Activated CD4-positive, CD25-positive, alpha-beta regulatory T cell treated with anti-CD3 and anti-CD28 coated beads, Interleukin-2, amount 50 U/mL, for 24 hours (primary cell): Measurements from ENCODE around the gene PTGIR.
"Not testable (repeated sequence)": the region's sequence is repeated elsewhere in the genome, so short reads cannot be mapped to it uniquely, and the experiment has no call there.

Experiments used
- ATAC-seq, 2 donors: fragments of 150-1000 bp; cut with Tn5 transposase; one replicate each; pipeline ENCODE4 v1.10.0; 2021; ENCODE audit warnings: mild to moderate bottlenecking in 1 of 2, moderate library complexity in 1 of 2

PTGIR gene

GRCh38 chr19:46639358-46640182 is 14.7 kb upstream of the PTGIR start:
- ATAC-seq = no peak

- ATAC-seq = peak; percentile 1
These were observed 12.3 kb upstream of the PTGIR start for GRCh38 chr19:46637224-46637623.

- no peak for ATAC-seq
These were observed 11.3 kb upstream of the PTGIR start, which contains the start of gene GNG8 for GRCh38 chr19:46635920-46636761. GNG8 (minus strand) TSS chr19:46636202; CDS start chr19:46634682, 1,520 bp downstream.

DNA sequence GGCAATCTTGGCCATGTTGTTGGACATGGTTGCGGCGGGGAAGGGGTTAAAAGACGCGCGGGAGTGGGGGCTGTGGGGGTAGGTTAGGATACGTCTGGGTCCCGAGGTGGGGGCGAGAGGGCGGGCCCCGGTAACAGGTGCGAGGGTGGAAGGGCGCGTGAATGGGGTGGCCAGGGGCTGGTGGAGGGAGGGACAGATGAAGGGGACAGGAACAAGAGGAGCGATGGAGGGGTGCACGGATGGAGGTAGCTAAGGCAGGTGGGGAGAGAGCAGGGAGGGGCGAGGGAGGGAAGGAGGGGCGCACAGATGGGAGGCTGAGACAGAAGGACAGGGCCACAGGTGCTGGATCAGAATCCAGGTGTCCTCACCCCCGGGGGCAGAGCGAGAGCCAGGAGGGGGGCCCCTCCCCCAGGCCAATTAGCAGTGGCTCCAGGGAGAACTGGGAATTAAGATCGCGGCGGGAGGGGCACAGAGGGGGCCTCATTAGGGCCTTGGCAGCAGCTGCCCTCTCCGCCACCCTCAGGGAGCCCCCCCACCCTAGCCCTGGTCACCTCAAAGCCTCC is 9.8 kb upstream of the PTGIR start:
- ATAC-seq = no peak

DNA sequence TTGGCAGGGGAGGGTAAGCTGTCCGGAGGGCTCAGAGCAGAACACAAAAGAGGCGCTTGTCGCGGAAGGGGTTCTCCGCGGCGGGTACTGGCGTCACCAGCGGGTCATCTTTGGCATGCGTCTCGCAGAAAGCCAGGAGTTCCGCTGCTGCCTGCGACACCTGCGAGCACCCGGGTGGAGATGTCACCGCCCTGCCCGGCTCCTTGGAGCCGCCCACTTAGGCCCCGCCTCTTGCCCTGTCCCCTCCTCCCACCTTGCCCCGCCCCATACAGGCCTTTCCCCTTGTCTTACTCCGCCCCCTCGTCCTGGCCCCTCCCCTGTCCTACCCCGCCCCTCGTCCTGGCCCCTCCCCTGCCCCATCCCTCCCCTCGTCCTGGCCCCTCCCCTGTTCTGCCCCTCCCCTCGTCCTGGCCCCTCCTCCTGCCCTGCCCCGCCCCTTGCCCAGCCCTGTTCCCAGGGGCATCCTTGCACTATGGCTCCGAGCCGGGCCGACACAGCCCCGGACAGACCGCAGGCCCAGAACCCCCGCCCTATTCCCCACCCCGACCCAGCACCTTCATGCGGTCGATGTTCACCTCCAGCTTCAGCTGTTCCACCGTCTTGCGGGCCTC is 9.3 kb upstream of the PTGIR start:
- peak; percentile 21 to 34 for ATAC-seq

DNA sequence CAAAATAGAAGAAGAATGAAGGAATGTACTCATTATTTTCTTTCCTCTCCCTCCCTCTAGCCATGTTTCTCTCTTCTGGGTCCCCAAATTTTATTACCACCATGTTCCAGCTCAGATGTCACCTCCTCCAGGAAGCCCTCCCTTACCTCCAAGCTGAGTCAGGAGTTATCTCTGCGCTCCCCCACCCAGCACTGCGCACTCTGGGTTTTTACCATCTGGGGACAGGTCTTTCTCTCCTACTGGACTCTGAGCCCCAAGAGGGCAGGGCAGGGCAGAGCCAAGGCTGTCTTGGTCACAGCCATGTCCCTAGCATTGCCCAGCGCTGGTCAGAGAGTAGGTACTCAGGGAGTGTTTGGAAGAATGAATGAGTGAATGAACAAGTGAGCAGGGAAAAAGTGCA is 8.2 kb upstream of the PTGIR start:
- ATAC-seq = no peak

GRCh38 chr19:46631481-46631880 is 6.6 kb upstream of the PTGIR start:
- no peak for ATAC-seq

DNA sequence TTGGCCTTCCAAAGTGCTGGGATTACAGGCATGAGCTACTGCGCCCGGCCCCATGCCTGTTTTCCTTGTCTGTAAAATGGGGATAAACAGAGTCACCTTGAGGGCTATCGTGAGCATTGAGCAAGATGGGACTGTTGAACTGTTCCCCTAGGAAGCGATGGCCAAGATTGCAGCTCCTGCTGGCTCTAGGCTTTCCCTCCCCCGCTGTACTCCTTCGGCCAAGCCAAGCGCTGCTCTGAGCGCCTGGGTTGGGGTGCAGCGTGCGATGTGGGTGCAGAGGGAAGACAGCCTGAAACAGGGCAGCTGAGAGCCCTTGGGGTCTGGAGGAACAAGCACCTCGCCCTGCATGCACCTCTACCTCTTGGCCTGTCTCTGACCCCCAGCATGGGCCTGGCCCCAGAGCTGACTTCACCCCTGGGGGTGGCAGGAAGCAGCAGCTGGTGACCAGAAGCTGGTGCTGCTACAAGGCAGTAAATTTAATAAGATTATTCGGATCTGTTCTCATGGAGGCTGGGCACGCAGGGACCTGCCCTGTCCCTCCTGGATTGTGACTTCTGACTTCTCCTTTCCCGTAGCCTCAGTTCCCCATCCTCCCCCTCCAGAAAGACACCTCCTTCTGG is 5.8 kb upstream of the PTGIR start:
- no peak for ATAC-seq

GRCh38 chr19:46629546-46630025 is 4.7 kb upstream of the PTGIR start:
- no peak for ATAC-seq

- ATAC-seq = not testable (repeated sequence)
These were observed 4.1 kb upstream of the PTGIR start for GRCh38 chr19:46628970-46629369.

DNA sequence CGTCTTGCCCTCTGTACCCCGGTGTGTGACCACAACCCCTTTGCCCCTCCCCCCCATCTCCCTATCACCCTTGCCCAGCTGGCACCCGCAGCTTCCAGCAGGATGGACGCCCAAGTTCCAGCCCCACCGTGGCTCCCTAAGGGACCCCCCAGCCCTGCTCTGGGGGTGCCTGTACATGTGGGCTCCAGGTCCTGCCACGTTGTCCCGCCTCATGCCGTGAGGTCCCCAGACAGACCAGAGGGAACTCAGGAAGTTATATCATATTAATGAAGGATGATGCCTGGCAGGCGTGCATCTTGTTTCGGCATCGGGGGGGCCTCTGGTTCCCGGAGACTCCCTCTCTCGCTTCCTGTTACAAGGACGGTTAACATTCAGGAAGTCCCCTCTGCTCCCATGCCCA is 1.6 kb upstream of the PTGIR start:
- ATAC-seq = no peak

GRCh38 chr19:46625731-46626130 is 842 bp upstream of the PTGIR start:
- no peak for ATAC-seq

DNA sequence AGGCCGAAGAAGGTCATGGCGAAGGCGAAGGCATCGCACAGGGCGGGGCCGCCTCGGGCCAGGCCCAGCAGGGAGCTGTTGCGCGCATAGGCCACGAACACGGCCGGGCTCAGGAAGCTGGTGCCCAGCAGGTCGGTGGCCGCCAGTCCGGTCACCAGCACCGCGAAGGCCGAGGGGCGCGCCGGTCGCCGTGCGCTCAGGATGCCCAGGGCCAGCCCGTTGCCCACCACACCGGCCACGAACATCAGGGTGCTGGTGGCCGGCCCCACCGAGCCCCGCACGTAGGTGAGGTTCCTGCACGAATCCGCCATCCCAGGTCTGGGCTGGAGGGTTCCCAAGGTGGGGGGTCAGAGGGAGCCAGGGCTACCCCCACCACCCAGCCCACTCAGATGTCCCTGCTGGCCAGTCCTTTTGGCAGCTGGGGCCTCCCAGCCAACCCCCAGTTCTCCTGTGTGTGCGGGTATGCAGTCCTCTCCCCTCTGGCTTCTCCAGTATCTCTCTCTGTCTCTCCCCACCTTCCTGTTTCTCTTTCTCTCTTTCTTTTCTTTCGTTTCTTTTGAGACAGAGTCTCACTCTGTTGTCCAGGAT is 880 bp downstream of the PTGIR start:
- no peak for ATAC-seq

GRCh38 chr19:46622118-46622446 is 2.8 kb downstream of the PTGIR start:
- no peak for ATAC-seq

DNA sequence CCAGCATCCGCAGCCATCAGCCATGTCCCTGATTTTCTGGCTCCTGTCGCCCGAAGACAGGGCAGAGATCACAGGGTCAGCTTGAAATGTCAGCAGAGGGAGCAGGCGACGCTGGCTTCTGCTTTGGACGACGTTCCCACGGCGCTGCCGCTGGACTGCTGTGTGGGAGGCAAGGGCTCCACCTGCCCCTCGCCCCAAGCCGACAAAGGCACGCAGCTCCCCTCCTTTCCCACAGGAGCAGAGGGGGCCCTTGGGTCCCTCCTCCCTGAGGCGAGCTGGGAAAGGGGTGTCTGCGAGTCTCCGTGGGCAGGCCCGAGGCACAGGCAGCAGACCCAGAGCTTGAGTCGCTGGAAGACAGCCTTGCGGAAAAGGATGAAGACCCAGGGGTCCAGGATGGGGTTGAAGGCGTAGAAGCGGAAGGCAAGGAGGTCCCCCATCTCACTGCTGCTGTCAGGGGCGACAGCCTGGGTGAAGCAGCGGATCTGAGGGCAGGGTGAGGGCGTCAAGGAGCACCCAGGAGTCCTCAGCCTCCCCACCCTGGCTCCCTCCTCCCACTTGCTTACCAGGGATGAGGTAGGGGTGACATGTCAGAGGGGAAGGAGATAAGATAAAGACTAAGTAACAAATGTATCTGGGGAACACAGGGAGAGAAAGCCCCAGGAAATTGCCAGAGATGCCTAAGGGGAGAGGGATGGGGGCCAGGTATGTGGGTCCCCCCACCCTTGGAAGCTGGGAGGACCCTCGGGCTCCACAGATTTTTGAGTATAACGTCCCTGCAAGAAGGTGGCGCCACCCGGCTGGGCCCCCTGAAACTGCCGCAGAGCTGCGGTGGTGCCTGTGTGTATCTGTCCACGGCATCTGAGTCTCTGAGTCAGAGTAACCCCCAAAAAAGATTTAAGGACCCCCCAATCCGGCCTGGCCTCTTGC is 3.4 kb downstream of the PTGIR start:
- no peak for ATAC-seq

- ATAC-seq = no peak
These were observed 4.2 kb downstream of the PTGIR start for GRCh38 chr19:46620716-46621115.

DNA sequence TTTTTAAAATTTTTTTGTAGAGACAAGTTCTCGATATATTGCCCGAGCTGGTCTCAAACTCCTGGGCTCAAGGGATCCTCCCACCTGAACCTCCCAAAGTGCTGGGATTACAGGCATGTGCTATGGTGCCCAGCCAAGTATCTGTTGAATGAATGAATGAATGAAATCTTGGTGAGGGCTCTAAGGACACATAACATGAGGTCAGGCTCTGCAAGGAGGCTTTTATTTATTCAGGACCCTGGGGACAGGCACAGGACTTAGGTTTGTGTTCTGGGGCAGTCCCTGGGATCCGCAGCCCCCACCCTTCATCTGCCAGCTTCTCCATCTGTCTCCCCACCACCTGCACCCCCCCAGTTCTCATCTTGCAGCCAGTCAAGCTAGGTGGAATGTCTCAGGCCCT is 4.6 kb downstream of the PTGIR start:
- ATAC-seq = no peak

GRCh38 chr19:46618670-46619231 is 6.1 kb downstream of the PTGIR start:
- ATAC-seq = no peak

- ATAC-seq = no peak
These were observed 7.3 kb downstream of the PTGIR start for GRCh38 chr19:46617601-46618000.

- peak; percentile 7 to 25 for ATAC-seq
These were observed 8.1 kb downstream of the PTGIR start for GRCh38 chr19:46616631-46617322.
